ENCODE measurements around the gene MACO1.

The MACO1 gene

DNA sequence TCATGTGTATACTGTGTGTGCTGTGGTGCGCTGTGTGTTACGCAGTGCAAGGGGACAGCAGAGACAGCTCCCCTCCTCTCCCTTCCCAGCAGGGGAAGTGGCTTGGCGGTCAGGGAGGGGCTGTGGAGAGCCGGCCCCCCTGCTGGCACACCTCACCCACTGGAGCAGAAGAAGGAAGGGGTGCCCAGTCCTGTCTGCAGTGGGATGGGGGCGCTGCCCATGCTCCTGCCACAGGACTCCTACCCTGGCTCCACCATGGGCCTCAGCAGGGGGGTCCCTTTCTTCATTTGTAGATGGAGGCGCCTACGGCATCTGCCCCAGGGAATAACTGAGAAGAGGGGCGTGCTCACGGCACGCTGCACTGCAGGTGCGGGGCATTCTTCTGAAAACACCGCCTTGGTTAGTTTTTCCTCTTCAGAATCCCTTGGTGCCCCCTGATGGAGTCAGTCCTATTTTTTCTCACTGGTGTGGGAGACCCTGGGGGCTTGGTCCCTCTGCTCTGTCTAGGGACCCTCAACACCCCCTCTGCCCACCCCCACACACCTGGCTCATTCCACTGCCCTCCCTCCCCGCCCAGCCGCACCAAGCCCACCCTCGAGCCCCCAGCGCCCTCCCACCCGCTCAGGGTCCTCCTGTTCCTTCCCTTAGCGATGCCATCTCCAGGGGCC lies 99.0 kb downstream of the MACO1 start:
- Histone ChIP-seq H3K9me3 (ENCODE audit: control insufficient read depth, insufficient read depth, low read length) (no peaks in the 10 kb centered on the region), H3K4me3 (ENCODE audit: low read length) (no peak overlapping the region), H3K4me1 (ENCODE audit: control insufficient read depth, low read length) (no peaks in the 10 kb centered on the region), H3K36me3 (ENCODE audit: control insufficient read depth, low read length) (no peaks in the 10 kb centered on the region), H3K9me2 (replicated peaks; ENCODE audit: control insufficient read depth, low read length) (no peaks in the 10 kb centered on the region), H3F3A (ENCODE audit: control insufficient read depth, insufficient read depth) (no peaks in the 10 kb centered on the region), H4K20me1 (ENCODE audit: control insufficient read depth, insufficient read depth, low read depth, low read length) (no peaks in the 10 kb centered on the region), H3K27ac (ENCODE audit: low read depth, low read length) (no peak overlapping the region), H3K4me2 (ENCODE audit: low read length) (no peak overlapping the region), H3K27me3 (ENCODE audit: control insufficient read depth, low read length) (0 out of 2 replicates have a peak, but pooled peaks cover 4% of the 10 kb centered on the region), H3K79me2 (ENCODE audit: control insufficient read depth, low read length) (no peaks in the 10 kb centered on the region)
- TF ChIP-seq, protein P1, sequence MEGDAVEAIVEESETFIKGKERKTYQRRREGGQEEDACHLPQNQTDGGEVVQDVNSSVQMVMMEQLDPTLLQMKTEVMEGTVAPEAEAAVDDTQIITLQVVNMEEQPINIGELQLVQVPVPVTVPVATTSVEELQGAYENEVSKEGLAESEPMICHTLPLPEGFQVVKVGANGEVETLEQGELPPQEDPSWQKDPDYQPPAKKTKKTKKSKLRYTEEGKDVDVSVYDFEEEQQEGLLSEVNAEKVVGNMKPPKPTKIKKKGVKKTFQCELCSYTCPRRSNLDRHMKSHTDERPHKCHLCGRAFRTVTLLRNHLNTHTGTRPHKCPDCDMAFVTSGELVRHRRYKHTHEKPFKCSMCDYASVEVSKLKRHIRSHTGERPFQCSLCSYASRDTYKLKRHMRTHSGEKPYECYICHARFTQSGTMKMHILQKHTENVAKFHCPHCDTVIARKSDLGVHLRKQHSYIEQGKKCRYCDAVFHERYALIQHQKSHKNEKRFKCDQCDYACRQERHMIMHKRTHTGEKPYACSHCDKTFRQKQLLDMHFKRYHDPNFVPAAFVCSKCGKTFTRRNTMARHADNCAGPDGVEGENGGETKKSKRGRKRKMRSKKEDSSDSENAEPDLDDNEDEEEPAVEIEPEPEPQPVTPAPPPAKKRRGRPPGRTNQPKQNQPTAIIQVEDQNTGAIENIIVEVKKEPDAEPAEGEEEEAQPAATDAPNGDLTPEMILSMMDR (IDR thresholded peaks at IDR 0.05; ENCODE audit: low read depth, low read length, poor library complexity, severe bottlenecking): no peak
- no peak for TF ChIP-seq EZH2phosphoT487 (IDR thresholded peaks at IDR 0.05; ENCODE audit: borderline replicate concordance, low read length)

DNA sequence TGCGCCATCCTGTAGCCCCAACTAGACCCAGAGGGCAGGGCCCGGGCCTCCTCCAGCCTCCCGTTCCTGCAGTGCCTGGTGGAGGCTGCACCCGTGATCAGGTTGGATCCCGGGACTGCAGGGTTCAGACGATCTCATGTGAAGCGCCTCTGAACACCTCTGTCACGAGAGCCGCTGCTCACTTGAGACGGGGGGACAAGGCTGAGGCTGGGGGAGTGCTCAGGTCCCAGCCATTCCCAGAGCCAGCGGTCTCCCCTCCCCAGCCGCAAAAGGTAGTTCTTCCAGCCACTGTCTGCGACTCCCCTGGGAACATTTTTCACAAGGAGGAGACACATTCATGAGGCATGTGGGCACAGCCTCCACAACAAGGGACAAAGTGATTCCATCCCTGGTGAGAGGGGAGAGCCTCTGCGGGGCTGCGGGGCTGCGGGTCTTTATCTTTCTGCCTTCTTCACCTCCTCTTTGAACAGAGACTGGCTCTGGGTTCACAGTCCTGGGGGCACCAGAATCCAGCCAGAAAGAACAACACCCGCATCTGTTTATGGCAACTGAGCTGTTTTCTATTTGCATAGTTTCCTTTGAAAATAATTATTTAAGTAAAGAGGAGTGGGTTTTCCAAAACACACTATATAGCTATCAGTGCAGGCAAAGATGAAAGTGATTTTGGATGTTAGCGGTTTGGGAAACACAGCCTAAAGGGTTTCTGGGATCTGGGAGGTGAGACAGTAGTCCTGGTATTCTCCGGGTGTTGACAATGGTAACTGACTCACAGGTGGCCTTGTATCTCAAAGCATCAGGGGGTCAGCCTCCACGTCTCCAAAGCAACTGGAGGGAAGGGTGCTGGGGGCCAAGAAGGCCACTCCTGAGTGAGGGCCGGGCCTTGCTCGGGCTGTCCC lies 99.7 kb downstream of the MACO1 start:
- no peaks in the 10 kb centered on the region for H3K27me3 ChIP-seq (ENCODE audit: control insufficient read depth, low read length)
- no peak overlapping the region for H3K4me2 ChIP-seq (ENCODE audit: low read length)
- no peak overlapping the region for H3K27ac ChIP-seq (ENCODE audit: low read depth, low read length)
- no peak for TF ChIP-seq EZH2phosphoT487 (IDR thresholded peaks at IDR 0.05; ENCODE audit: borderline replicate concordance, low read length)
- TF ChIP-seq, protein P1 (IDR thresholded peaks at IDR 0.05; ENCODE audit: low read depth, low read length, poor library complexity, severe bottlenecking): no peak
- no peaks in the 10 kb centered on the region for H3F3A ChIP-seq (ENCODE audit: control insufficient read depth, insufficient read depth)
- no peaks in the 10 kb centered on the region for H3K79me2 ChIP-seq (ENCODE audit: control insufficient read depth, low read length)
- no peaks in the 10 kb centered on the region for H3K36me3 ChIP-seq (ENCODE audit: control insufficient read depth, low read length)
- H3K4me1 ChIP-seq (ENCODE audit: control insufficient read depth, low read length): no peaks in the 10 kb centered on the region
- no peaks in the 10 kb centered on the region for H3K9me2 ChIP-seq (replicated peaks; ENCODE audit: control insufficient read depth, low read length)
- H3K9me3 ChIP-seq (ENCODE audit: control insufficient read depth, insufficient read depth, low read length): no peaks in the 10 kb centered on the region
- H3K4me3 ChIP-seq (ENCODE audit: low read length): no peak overlapping the region
- no peaks in the 10 kb centered on the region for H4K20me1 ChIP-seq (ENCODE audit: control insufficient read depth, insufficient read depth, low read depth, low read length)

DNA sequence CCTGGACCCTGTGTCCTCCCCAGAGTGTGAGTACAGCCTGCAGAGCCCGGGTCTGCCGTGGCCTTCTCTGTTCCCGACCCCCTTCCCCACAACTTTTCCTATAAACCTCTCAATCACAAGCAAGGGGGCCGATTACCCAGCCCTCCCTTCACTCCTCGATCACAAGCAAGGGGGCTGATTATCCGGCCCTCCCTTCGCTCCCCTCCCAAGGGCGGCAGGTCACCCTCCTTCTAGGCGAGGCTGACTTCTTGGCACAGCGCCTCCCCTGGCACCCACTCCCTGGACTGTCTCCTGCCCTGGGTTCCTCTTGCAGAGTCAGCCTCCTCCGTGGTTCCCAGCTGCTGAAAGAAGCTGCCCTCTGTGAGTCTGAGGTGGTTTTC lies 100.4 kb downstream of the MACO1 start:
- Histone ChIP-seq H3K27me3 (ENCODE audit: control insufficient read depth, low read length) (peaks cover 3% of the 10 kb centered on the region), H3K9me2 (replicated peaks; ENCODE audit: control insufficient read depth, low read length) (no peaks in the 10 kb centered on the region), H3K79me2 (ENCODE audit: control insufficient read depth, low read length) (no peaks in the 10 kb centered on the region), H3F3A (ENCODE audit: control insufficient read depth, insufficient read depth) (no peaks in the 10 kb centered on the region), H3K36me3 (ENCODE audit: control insufficient read depth, low read length) (no peaks in the 10 kb centered on the region), H3K4me2 (ENCODE audit: low read length) (no peak overlapping the region), H3K4me3 (ENCODE audit: low read length) (no peak overlapping the region), H3K27ac (ENCODE audit: low read depth, low read length) (no peak overlapping the region), H4K20me1 (ENCODE audit: control insufficient read depth, insufficient read depth, low read depth, low read length) (no peaks in the 10 kb centered on the region), H3K4me1 (ENCODE audit: control insufficient read depth, low read length) (no peaks in the 10 kb centered on the region), H3K9me3 (ENCODE audit: control insufficient read depth, insufficient read depth, low read length) (no peaks in the 10 kb centered on the region)
- TF ChIP-seq, protein P1 (IDR thresholded peaks at IDR 0.05; ENCODE audit: low read depth, low read length, poor library complexity, severe bottlenecking): no peak
- TF ChIP-seq EZH2phosphoT487 (IDR thresholded peaks at IDR 0.05; ENCODE audit: borderline replicate concordance, low read length): no peak

Measured in DOHH2 (cell line).